Activated T-cell treated with anti-CD3 and anti-CD28 coated beads, Interleukin-2, amount 50 U/mL, for 24 hours (primary cell): ENCODE measurements around the gene CDHR1.

Experiments
- DNase-seq: peaks from one replicate; pipeline ENCODE4 v3.0.0-alpha.2; 2020
- H3K27ac Mint-ChIP-seq: 2 replicates; pipeline ENCODE4 v1.8.0; 2020; ENCODE audit warnings: mild to moderate bottlenecking, mixed read lengths
- H3K27me3 Mint-ChIP-seq: 2 replicates; pipeline ENCODE4 v1.8.0; 2020; ENCODE audit warnings: mixed read lengths
- H3K36me3 Mint-ChIP-seq: 2 replicates; pipeline ENCODE4 v1.8.0; 2020; ENCODE audit warnings: low read depth, mixed read lengths
- H3K4me1 Mint-ChIP-seq: 2 replicates; pipeline ENCODE4 v1.8.0; 2020; ENCODE audit warnings: low read depth, mixed read lengths
- H3K4me3 Mint-ChIP-seq: 2 replicates; pipeline ENCODE4 v1.8.0; 2020; ENCODE audit warnings: mild to moderate bottlenecking, moderate library complexity, mixed read lengths
- H3K9me3 Mint-ChIP-seq: 2 replicates; pipeline ENCODE4 v1.8.0; 2020; ENCODE audit warnings: mixed read lengths

The CDHR1 gene

GRCh38 chr10:84200537-84201243 lies 6.4 kb downstream of the CDHR1 start:
- Mint-ChIP-seq H3K27ac (peak overlapping the region; percentile 42), H3K27me3 (peaks cover 16% of the 10 kb centered on the region), H3K4me1 (no peaks in the 10 kb centered on the region), H3K4me3 (no peak overlapping the region), H3K9me3 (no peaks in the 10 kb centered on the region), H3K36me3 (no peaks in the 10 kb centered on the region)
- DNase-seq = no peak

- peak overlapping the region; percentile 42 for H3K27ac Mint-ChIP-seq
- no peak overlapping the region for H3K4me3 Mint-ChIP-seq
- H3K36me3 Mint-ChIP-seq = no peaks in the 10 kb centered on the region
- H3K9me3 Mint-ChIP-seq = no peaks in the 10 kb centered on the region
- peaks cover 11% of the 10 kb centered on the region for H3K27me3 Mint-ChIP-seq
- DNase-seq = no peak
- H3K4me1 Mint-ChIP-seq = no peaks in the 10 kb centered on the region
Observed at GRCh38 chr10:84201244-84201606, 6.9 kb downstream of the CDHR1 start.

- no peak overlapping the region for H3K4me3 Mint-ChIP-seq
- H3K27me3 Mint-ChIP-seq = peaks cover 6% of the 10 kb centered on the region
- no peaks in the 10 kb centered on the region for H3K4me1 Mint-ChIP-seq
- no peak overlapping the region for H3K27ac Mint-ChIP-seq
- no peak for DNase-seq
- H3K36me3 Mint-ChIP-seq = no peaks in the 10 kb centered on the region
- no peaks in the 10 kb centered on the region for H3K9me3 Mint-ChIP-seq
Observed at GRCh38 chr10:84201682-84202081, 7.3 kb downstream of the CDHR1 start.

GRCh38 chr10:84202349-84202748 lies 8.0 kb downstream of the CDHR1 start:
- Mint-ChIP-seq H3K27me3 (no peaks in the 10 kb centered on the region), H3K27ac (no peak overlapping the region), H3K4me3 (no peak overlapping the region), H3K9me3 (no peaks in the 10 kb centered on the region), H3K36me3 (no peaks in the 10 kb centered on the region), H3K4me1 (no peaks in the 10 kb centered on the region)
- no peak for DNase-seq

GRCh38 chr10:84204122-84204521 lies 9.8 kb downstream of the CDHR1 start:
- Mint-ChIP-seq H3K9me3 (no peaks in the 10 kb centered on the region), H3K4me3 (no peak overlapping the region), H3K27ac (no peak overlapping the region), H3K36me3 (no peaks in the 10 kb centered on the region), H3K27me3 (peaks cover 2% of the 10 kb centered on the region), H3K4me1 (no peaks in the 10 kb centered on the region)
- DNase-seq = no peak

GRCh38 chr10:84204610-84205009 lies 10.3 kb downstream of the CDHR1 start:
- H3K27ac Mint-ChIP-seq = no peak overlapping the region
- no peaks in the 10 kb centered on the region for H3K4me1 Mint-ChIP-seq
- H3K36me3 Mint-ChIP-seq = no peaks in the 10 kb centered on the region
- H3K4me3 Mint-ChIP-seq = no peak overlapping the region
- no peaks in the 10 kb centered on the region for H3K9me3 Mint-ChIP-seq
- no peak for DNase-seq
- peaks cover 2% of the 10 kb centered on the region for H3K27me3 Mint-ChIP-seq

- no peaks in the 10 kb centered on the region for H3K36me3 Mint-ChIP-seq
- DNase-seq = peak; percentile 76
- no peaks in the 10 kb centered on the region for H3K9me3 Mint-ChIP-seq
- H3K27ac Mint-ChIP-seq = no peak overlapping the region
- no peaks in the 10 kb centered on the region for H3K4me1 Mint-ChIP-seq
- H3K27me3 Mint-ChIP-seq = peaks cover 2% of the 10 kb centered on the region
- no peak overlapping the region for H3K4me3 Mint-ChIP-seq
Observed at GRCh38 chr10:84205049-84205852, 10.9 kb downstream of the CDHR1 start.

- no peak for DNase-seq
- H3K9me3 Mint-ChIP-seq = no peaks in the 10 kb centered on the region
- H3K27me3 Mint-ChIP-seq = peaks cover 2% of the 10 kb centered on the region
- no peak overlapping the region for H3K27ac Mint-ChIP-seq
- no peaks in the 10 kb centered on the region for H3K36me3 Mint-ChIP-seq
- H3K4me3 Mint-ChIP-seq = no peak overlapping the region
- no peaks in the 10 kb centered on the region for H3K4me1 Mint-ChIP-seq
Observed at GRCh38 chr10:84205853-84206525, 11.7 kb downstream of the CDHR1 start.

GRCh38 chr10:84208023-84208422 lies 13.7 kb downstream of the CDHR1 start:
- no peak overlapping the region for H3K27ac Mint-ChIP-seq
- no peaks in the 10 kb centered on the region for H3K9me3 Mint-ChIP-seq
- H3K4me1 Mint-ChIP-seq = no peaks in the 10 kb centered on the region
- H3K27me3 Mint-ChIP-seq = peaks cover 2% of the 10 kb centered on the region
- H3K4me3 Mint-ChIP-seq = no peak overlapping the region
- no peak for DNase-seq
- no peaks in the 10 kb centered on the region for H3K36me3 Mint-ChIP-seq

GRCh38 chr10:84211566-84211965 lies 17.2 kb downstream of the CDHR1 start:
- peaks cover 2% of the 10 kb centered on the region for H3K27me3 Mint-ChIP-seq
- H3K9me3 Mint-ChIP-seq = no peaks in the 10 kb centered on the region
- no peak for DNase-seq
- H3K4me1 Mint-ChIP-seq = peaks cover 2% of the 10 kb centered on the region
- no peak overlapping the region for H3K4me3 Mint-ChIP-seq
- no peak overlapping the region for H3K27ac Mint-ChIP-seq
- no peaks in the 10 kb centered on the region for H3K36me3 Mint-ChIP-seq

GRCh38 chr10:84212014-84212413 lies 17.7 kb downstream of the CDHR1 start:
- no peak overlapping the region for H3K4me3 Mint-ChIP-seq
- no peaks in the 10 kb centered on the region for H3K9me3 Mint-ChIP-seq
- peaks cover 2% of the 10 kb centered on the region for H3K27me3 Mint-ChIP-seq
- no peak overlapping the region for H3K27ac Mint-ChIP-seq
- DNase-seq = no peak
- no peaks in the 10 kb centered on the region for H3K36me3 Mint-ChIP-seq
- peaks cover 2% of the 10 kb centered on the region for H3K4me1 Mint-ChIP-seq

GRCh38 chr10:84213076-84213475 lies 18.7 kb downstream of the CDHR1 start:
- no peak for DNase-seq
- Mint-ChIP-seq H3K4me1 (peaks cover 2% of the 10 kb centered on the region), H3K9me3 (no peaks in the 10 kb centered on the region), H3K27ac (no peak overlapping the region), H3K27me3 (peaks cover 2% of the 10 kb centered on the region), H3K4me3 (no peak overlapping the region), H3K36me3 (no peaks in the 10 kb centered on the region)

GRCh38 chr10:84214046-84214572 lies 19.8 kb downstream of the CDHR1 start:
- H3K9me3 Mint-ChIP-seq = no peaks in the 10 kb centered on the region
- H3K27me3 Mint-ChIP-seq = no peaks in the 10 kb centered on the region
- no peak overlapping the region for H3K4me3 Mint-ChIP-seq
- no peak overlapping the region for H3K27ac Mint-ChIP-seq
- DNase-seq = no peak
- peaks cover 2% of the 10 kb centered on the region for H3K4me1 Mint-ChIP-seq
- H3K36me3 Mint-ChIP-seq = no peaks in the 10 kb centered on the region

- Mint-ChIP-seq H3K4me1 (peaks cover 2% of the 10 kb centered on the region), H3K36me3 (no peaks in the 10 kb centered on the region), H3K27ac (no peak overlapping the region), H3K4me3 (no peak overlapping the region), H3K27me3 (no peaks in the 10 kb centered on the region), H3K9me3 (peaks cover 5% of the 10 kb centered on the region)
- DNase-seq = peak; percentile 57
Observed at GRCh38 chr10:84214612-84215235, 20.4 kb downstream of the CDHR1 start.
